ENCODE results near the gene SOX13. TPM values are rescaled to one million over a fixed set of nuclear protein-coding genes. Genes with fewer than 3 reads are reported as not detected.

The SOX13 gene
- total RNA-seq, 1 donor from 2014 or later, result 41.0 TPM

- intact Hi-C loops (cut with DNase I), result loop anchor here (10.0 kb wide), 1 partner anchor 116 kb away; no protein-coding TSS in a partner anchor
Observed at GRCh38 chr1:204041232-204041767, 31.6 kb upstream of the SOX13 start.

DNA sequence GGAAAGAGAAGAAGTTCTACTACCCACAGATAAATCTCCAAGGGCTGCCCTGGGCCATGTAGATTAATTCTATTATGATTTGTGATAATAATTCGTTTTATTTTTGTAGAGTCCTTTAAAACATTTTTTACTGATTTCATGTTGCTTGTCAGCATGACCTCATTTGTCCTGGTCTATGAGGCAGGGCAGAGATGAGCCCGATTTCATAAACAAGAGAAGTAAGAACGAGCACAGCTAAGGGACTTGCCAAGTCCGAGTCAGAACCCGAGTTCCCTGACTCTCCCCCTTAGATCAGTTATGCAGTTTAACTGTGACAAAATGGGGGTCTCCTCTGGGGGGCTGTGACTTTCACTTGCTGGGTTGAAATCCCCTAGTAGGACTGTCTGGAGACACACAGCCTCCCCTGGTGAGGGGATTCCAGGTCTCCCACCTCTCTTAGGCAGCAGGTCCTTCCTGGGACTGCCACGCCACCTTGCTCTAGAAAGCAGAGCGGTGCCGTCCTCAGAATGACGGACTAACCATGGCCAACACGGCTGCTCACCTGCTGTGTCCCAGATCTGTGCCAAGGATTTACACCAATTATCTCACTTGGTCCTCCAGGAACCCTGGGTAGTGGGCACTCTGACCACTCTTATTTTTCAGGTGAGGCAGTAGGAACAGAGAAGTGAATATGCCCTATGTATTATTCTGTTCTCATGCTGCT lies 31.0 kb upstream of the SOX13 start:
- Histone ChIP-seq H3K36me3 (no peaks in the 10 kb centered on the region), H3K9me3 (no peaks in the 10 kb centered on the region), H3K4me1 (peaks cover 20% of the 10 kb centered on the region), H3K27ac (peak overlapping the region; percentile 81), H3K27me3 (no peaks in the 10 kb centered on the region), H3K4me3 (no peak overlapping the region)
- no peak for TF ChIP-seq POLR2A (IDR thresholded peaks at IDR 0.05)
- TF ChIP-seq CTCF (IDR thresholded peaks at IDR 0.05), result no peak
- TF ChIP-seq POLR2AphosphoS5 (IDR thresholded peaks at IDR 0.05; ENCODE audit: insufficient read depth in 1 of 2, low read depth in 1 of 2), result no peak
- no peak for DNase-seq (ENCODE audit: extremely low spot score in 2 of 2)
- intact Hi-C loops (cut with DNase I), result loop anchor here (10.0 kb wide), 1 partner anchor 117 kb away; no protein-coding TSS in a partner anchor

More at GRCh38 chr1:204041232-204041767, 31.6 kb upstream of the SOX13 start:
- no peak overlapping the region for H3K4me3 ChIP-seq
- peaks cover 20% of the 10 kb centered on the region for H3K4me1 ChIP-seq
- TF ChIP-seq POLR2A (IDR thresholded peaks at IDR 0.05) (no peak), POLR2AphosphoS5 (IDR thresholded peaks at IDR 0.05; ENCODE audit: insufficient read depth in 1 of 2, low read depth in 1 of 2) (peak; percentile 29 to 49)
- no peaks in the 10 kb centered on the region for H3K27me3 ChIP-seq
- H3K36me3 ChIP-seq, result no peaks in the 10 kb centered on the region
- H3K9me3 ChIP-seq, result no peaks in the 10 kb centered on the region
- peak overlapping the region; percentile 81 for H3K27ac ChIP-seq
- no peak for DNase-seq (ENCODE audit: extremely low spot score in 2 of 2)

DNA sequence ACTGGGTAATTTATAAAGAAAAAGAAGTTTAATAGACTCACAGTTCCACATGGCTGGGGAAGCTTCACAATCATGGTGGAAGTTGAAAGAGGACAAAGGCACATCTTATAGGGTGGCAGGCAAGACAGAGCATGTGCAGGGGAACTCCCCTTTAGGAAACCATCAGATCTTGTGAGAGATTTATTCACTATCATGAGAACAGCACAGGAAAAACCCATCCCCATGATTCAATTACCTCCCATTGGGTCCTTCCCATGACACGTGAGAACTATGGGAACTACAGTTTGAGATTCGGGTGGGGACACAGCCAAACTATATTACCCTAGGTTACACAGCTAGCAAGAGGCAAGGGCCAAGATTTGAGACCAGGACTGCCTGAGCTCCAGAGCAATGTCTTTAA lies 30.4 kb upstream of the SOX13 start:
- TF ChIP-seq POLR2AphosphoS5 (IDR thresholded peaks at IDR 0.05; ENCODE audit: insufficient read depth in 1 of 2, low read depth in 1 of 2) (no peak), CTCF (IDR thresholded peaks at IDR 0.05) (no peak), POLR2A (IDR thresholded peaks at IDR 0.05) (no peak)
- H3K36me3 ChIP-seq, result no peaks in the 10 kb centered on the region
- no peak for DNase-seq (ENCODE audit: extremely low spot score in 2 of 2)
- H3K27me3 ChIP-seq, result no peaks in the 10 kb centered on the region
- H3K9me3 ChIP-seq, result no peaks in the 10 kb centered on the region
- intact Hi-C loops (cut with DNase I), result loop anchor here (10.0 kb wide), 1 partner anchor 118 kb away; no protein-coding TSS in a partner anchor
- no peak overlapping the region for H3K4me3 ChIP-seq
- H3K27ac ChIP-seq, result peak overlapping the region; percentile 81
- H3K4me1 ChIP-seq, result peaks cover 20% of the 10 kb centered on the region

DNA sequence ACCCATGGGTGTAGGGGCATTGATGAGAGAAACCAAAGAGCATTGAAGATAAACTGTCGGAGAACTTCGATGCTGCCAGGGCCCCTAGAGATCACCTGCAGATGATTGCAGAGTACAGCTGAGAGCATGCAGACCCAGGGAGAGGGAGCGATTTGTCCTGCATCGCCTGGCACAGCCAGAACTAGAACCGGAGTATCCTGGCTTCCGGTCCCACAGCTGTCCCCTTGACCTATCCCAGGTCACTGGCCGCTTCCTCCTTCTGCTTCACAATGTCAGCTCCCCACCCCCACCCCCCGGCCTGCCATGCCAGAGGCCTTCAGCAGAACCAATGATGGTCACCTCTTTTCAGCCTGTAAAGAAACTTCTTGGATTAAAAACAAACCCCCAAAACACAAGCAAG lies 29.2 kb upstream of the SOX13 start:
- no peak overlapping the region for H3K27ac ChIP-seq
- peaks cover 20% of the 10 kb centered on the region for H3K4me1 ChIP-seq
- DNase-seq (ENCODE audit: extremely low spot score in 2 of 2), result no peak
- no peak for TF ChIP-seq CTCF (IDR thresholded peaks at IDR 0.05)
- TF ChIP-seq POLR2A (IDR thresholded peaks at IDR 0.05), result no peak
- no peak for TF ChIP-seq POLR2AphosphoS5 (IDR thresholded peaks at IDR 0.05; ENCODE audit: insufficient read depth in 1 of 2, low read depth in 1 of 2)
- intact Hi-C loops (cut with DNase I), result loop anchor here (10.0 kb wide), 1 partner anchor 119 kb away; no protein-coding TSS in a partner anchor
- H3K4me3 ChIP-seq, result no peak overlapping the region
- H3K27me3 ChIP-seq, result no peaks in the 10 kb centered on the region
- no peaks in the 10 kb centered on the region for H3K36me3 ChIP-seq
- no peaks in the 10 kb centered on the region for H3K9me3 ChIP-seq

- intact Hi-C loops (cut with DNase I), result loop anchor here (10.0 kb wide), 1 partner anchor 120 kb away; no protein-coding TSS in a partner anchor
- no peak overlapping the region for H3K4me3 ChIP-seq
- no peak for DNase-seq (ENCODE audit: extremely low spot score in 2 of 2)
- H3K4me1 ChIP-seq, result peaks cover 20% of the 10 kb centered on the region
- no peaks in the 10 kb centered on the region for H3K36me3 ChIP-seq
- no peak overlapping the region for H3K27ac ChIP-seq
- no peaks in the 10 kb centered on the region for H3K9me3 ChIP-seq
- TF ChIP-seq CTCF (IDR thresholded peaks at IDR 0.05), result no peak
- no peaks in the 10 kb centered on the region for H3K27me3 ChIP-seq
Observed at GRCh38 chr1:204044448-204044847, 28.5 kb upstream of the SOX13 start.

Measured in vagina (tissue), 2 donors.